Stimulated activated CD8-positive, alpha-beta memory T cell treated with anti-CD3 and anti-CD28 coated beads, Interleukin-7, amount 100 ng/mL, for 1 hour (primary cell): ENCODE measurements around the gene KRT3.
"Not testable (repeated sequence)": the region's sequence is repeated elsewhere in the genome, so short reads cannot be mapped to it uniquely, and the experiment has no call there.

Experiments
- DNase-seq, 2 donors: peaks; one replicate each; pipeline ENCODE4 v3.0.0-alpha.2; 2020; ENCODE audit warnings: low read depth in 2 of 2

KRT3 gene

GRCh38 chr12:52781399-52782082 is 14.4 kb downstream of the KRT3 start:
- DNase-seq = no peak

- no peak for DNase-seq
These were observed 16.0 kb downstream of the KRT3 start for GRCh38 chr12:52779914-52780313.

- no peak for DNase-seq
These were observed 17.1 kb downstream of the KRT3 start for GRCh38 chr12:52778833-52779232.

- no peak for DNase-seq
These were observed 18.4 kb downstream of the KRT3 start for GRCh38 chr12:52777566-52777965.

- no peak for DNase-seq
These were observed 19.0 kb downstream of the KRT3 start, which contains the start of gene KRT76 for GRCh38 chr12:52776913-52777395. KRT76 (minus strand) TSS chr12:52777345; CDS start chr12:52777291, 54 bp downstream.

- DNase-seq = no peak
These were observed 19.5 kb downstream of the KRT3 start for GRCh38 chr12:52776435-52776834.

- no peak for DNase-seq
These were observed 21.2 kb downstream of the KRT3 start for GRCh38 chr12:52774629-52775250.

- DNase-seq = no peak
These were observed 23.1 kb downstream of the KRT3 start for GRCh38 chr12:52772772-52773171.

- no peak for DNase-seq
These were observed 23.7 kb downstream of the KRT3 start for GRCh38 chr12:52772188-52772587.

GRCh38 chr12:52771505-52771904 is 24.4 kb downstream of the KRT3 start:
- DNase-seq = no peak

GRCh38 chr12:52771088-52771487 is 24.8 kb downstream of the KRT3 start:
- DNase-seq = no peak

- no peak for DNase-seq
These were observed 26.0 kb downstream of the KRT3 start for GRCh38 chr12:52769946-52770345.

- no peak for DNase-seq
These were observed 26.6 kb downstream of the KRT3 start for GRCh38 chr12:52769354-52769753.

- no peak for DNase-seq
These were observed 27.3 kb downstream of the KRT3 start for GRCh38 chr12:52768479-52769200.

- DNase-seq = no peak
These were observed 28.5 kb downstream of the KRT3 start for GRCh38 chr12:52767427-52767826.

- no peak for DNase-seq
These were observed 28.9 kb downstream of the KRT3 start for GRCh38 chr12:52767020-52767379.

GRCh38 chr12:52766351-52767019 is 29.4 kb downstream of the KRT3 start:
- no peak for DNase-seq

GRCh38 chr12:52765702-52766101 is 30.2 kb downstream of the KRT3 start:
- DNase-seq = no peak

- DNase-seq = no peak
These were observed 31.9 kb downstream of the KRT3 start for GRCh38 chr12:52763991-52764390.

- no peak for DNase-seq
These were observed 32.8 kb downstream of the KRT3 start for GRCh38 chr12:52763036-52763659.

GRCh38 chr12:52761802-52762201 is 34.1 kb downstream of the KRT3 start:
- DNase-seq = no peak

GRCh38 chr12:52761218-52761617 is 34.7 kb downstream of the KRT3 start:
- not testable (repeated sequence) for DNase-seq
